ENCODE results near the gene XRCC2.

XRCC2 gene

DNA sequence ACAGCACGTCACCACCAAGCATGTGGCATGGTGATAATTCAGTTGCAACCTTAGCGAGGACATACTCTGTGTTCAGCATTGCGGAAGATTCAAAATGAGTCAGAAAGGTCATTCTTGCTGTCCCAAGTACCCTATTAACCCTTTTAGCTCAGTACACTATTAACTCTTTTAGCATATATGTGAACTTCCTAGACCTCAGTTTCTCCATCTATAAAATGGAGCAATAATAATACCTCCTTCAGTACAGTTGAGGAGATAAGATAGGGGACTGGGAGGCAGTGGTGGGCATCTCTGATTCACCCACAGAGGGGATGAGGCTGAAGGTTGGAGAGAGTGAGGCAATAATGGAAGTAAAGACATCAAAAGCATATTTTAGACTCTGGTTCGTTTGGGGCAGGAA lies 67.3 kb downstream of the XRCC2 start:
- DNase-seq, result no peak

DNA sequence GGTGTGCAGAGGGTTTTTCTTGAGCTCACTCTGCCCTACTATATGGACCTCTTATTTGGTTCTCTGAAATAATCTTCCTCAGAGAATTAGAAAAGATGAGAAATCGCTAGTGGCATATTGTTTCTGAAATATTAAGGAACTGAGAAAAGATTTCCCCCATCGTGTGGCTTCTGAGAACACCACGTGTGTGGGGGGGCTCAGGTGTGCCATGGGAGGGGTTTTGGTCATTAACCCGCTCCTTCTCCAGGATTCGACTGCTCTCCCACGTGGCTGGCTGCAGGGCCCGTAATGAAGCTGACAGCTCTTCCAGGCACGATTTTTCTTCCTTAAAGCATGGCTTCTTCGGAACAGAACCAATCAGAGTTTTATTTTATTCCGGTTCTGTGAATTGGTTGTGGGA lies 67.7 kb downstream of the XRCC2 start:
- no peak for DNase-seq

DNA sequence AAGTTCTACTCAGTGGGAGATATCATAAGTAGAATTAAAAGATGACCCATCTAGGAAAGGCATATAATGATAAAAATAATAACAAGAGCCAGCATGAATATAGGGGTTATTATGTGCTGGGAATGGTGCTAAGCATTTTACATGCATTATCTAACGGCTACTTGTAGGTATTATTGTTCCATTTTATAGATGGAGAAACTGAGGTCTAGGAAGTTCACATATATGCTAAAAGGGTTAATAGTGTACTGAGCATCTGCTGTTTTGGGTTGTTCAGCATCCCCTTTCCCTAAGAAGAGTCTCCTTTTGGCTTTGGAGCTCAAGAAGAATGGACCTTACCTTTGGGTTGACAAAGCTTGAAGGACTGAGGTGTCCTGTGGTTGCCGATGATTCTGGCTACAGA lies 68.9 kb downstream of the XRCC2 start:
- no peak for DNase-seq

DNA sequence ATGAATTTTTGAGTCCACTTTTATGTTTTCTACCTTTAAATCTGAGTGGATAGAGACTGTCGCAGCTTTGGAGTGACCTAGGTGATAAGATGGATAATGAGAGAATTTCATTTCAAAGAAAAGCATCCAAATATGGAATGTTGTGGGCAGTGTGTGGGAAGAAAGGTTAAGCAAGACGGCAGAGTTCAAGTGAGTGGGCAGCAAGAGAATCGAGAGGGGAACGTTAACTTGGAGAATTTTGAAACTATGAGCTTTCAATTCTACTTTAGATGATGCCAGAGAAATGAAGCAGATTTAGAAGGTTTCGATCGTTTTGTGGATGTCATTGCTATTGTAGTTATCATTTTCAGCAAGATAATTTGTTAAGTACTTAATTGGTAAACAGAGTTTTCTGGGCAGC lies 73.0 kb downstream of the XRCC2 start:
- no peak for DNase-seq

DNA sequence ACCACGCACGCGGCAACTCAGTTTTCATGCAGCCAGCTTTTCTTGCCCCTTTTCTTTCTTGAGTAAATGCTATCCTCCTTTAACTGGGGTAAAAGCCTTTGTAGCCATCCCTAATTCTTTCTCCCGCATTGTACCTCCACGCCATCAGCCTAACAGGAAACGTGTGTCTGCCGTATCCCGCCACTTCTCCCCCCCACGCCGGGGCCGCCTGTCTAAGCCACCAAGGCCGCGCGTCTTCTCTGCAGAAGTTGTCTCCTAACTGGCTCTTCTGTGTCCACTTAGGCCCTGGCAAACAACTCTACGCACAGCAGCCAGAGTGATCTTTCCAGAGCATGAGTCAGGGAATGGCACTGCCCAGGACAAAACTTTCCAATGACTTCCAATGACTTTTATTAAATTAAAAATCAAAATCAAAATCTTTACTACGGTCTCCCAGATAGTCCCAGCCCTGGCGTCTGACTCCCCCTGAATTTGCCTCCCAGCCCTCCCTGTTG lies 74.6 kb downstream of the XRCC2 start:
- DNase-seq, result no peak

DNA sequence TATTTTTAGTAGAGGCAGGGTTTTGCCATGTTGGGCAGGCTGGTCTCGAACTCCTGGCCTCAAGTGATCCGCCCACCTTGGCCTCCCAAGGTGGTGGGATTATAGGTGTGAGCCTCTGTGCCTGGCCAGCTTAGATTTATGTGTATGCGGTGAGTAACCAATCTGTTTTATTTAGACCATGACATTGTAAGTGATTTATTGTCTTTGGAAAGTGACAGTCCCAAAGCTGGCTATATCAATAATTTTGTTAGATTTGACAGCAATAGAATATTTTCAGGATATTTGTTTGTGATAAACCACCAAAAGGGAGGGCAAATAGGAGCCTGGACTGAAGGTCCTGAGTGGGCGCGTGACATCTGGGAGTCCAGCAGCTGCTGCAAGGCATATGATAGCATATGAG lies 75.7 kb downstream of the XRCC2 start:
- no peak for DNase-seq

DNA sequence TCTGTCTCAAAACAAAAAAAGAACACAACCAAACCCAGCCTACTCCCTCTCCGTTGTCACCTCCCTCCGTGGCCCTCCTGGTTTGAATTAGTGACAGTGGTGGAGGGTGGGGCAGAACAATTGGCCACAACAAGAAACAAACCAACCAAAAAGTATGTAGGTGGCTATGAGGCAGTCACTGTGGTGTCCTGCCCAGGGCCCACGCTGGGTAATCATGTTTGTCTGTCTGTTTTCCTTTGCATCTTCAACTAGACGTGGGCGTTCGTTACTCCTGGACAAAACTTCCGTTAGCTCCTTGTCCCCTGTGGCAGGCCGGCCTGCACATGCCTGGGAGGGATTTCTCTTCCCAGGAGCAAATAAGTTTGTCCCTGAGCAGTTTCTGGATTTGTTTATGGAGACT lies 78.4 kb downstream of the XRCC2 start:
- DNase-seq, result no peak

DNA sequence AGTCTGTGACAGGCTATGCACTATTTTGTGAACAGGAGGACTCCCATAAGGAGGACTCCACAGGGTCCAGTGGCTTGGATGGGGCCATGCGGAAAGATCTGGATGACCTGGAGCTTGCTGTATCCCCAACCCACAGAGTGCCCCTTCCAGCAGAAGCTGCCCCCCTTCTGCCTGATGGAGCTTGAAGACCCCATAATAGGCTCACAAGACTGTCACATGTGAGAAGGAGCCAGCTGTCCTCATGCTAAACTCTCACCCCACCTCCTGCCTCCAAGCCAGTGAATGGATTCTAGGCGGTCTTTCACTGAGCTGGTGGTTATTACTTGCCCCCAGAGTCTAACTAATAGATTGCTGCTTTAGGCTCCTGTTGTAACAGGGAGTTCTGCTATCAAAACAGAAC lies 79.1 kb downstream of the XRCC2 start:
- DNase-seq, result no peak

Measured in fibroblast of skin of right biceps (primary cell).